Measurements from ENCODE around the gene ERBB4.

Gene ERBB4

GRCh38 chr2:211468877-211469663, 1069.5 kb downstream of the ERBB4 start:
- DNase-seq (ENCODE audit: low spot score), result no peak

GRCh38 chr2:211468217-211468616, 1070.4 kb downstream of the ERBB4 start:
- no peak for DNase-seq (ENCODE audit: low spot score)

- no peak for DNase-seq (ENCODE audit: low spot score)
Observed at GRCh38 chr2:211463397-211463796, 1075.2 kb downstream of the ERBB4 start.

GRCh38 chr2:211458974-211459373, 1079.6 kb downstream of the ERBB4 start:
- DNase-seq (ENCODE audit: low spot score), result no peak

GRCh38 chr2:211457325-211457724, 1081.3 kb downstream of the ERBB4 start:
- no peak for DNase-seq (ENCODE audit: low spot score)

- DNase-seq (ENCODE audit: low spot score), result peak; percentile 61
Observed at GRCh38 chr2:211455216-211455841, 1083.3 kb downstream of the ERBB4 start.

GRCh38 chr2:211454679-211455078, 1083.9 kb downstream of the ERBB4 start:
- DNase-seq (ENCODE audit: low spot score), result no peak

GRCh38 chr2:211453311-211453887, 1085.2 kb downstream of the ERBB4 start:
- DNase-seq (ENCODE audit: low spot score), result no peak

- no peak for DNase-seq (ENCODE audit: low spot score)
Observed at GRCh38 chr2:211451642-211452041, 1087.0 kb downstream of the ERBB4 start.

- no peak for DNase-seq (ENCODE audit: low spot score)
Observed at GRCh38 chr2:211449819-211450218, 1088.8 kb downstream of the ERBB4 start.

GRCh38 chr2:211447548-211447947, 1091.1 kb downstream of the ERBB4 start:
- no peak for DNase-seq (ENCODE audit: low spot score)

- no peak for DNase-seq (ENCODE audit: low spot score)
Observed at GRCh38 chr2:211440107-211440506, 1098.5 kb downstream of the ERBB4 start.

- DNase-seq (ENCODE audit: low spot score), result no peak
Observed at GRCh38 chr2:211439011-211439410, 1099.6 kb downstream of the ERBB4 start.

- no peak for DNase-seq (ENCODE audit: low spot score)
Observed at GRCh38 chr2:211437396-211437795, 1101.2 kb downstream of the ERBB4 start.

- DNase-seq (ENCODE audit: low spot score), result no peak
Observed at GRCh38 chr2:211436182-211436581, 1102.4 kb downstream of the ERBB4 start.

GRCh38 chr2:211435331-211435730, 1103.3 kb downstream of the ERBB4 start:
- DNase-seq (ENCODE audit: low spot score), result no peak

GRCh38 chr2:211434773-211435172, 1103.8 kb downstream of the ERBB4 start:
- DNase-seq (ENCODE audit: low spot score), result no peak

- DNase-seq (ENCODE audit: low spot score), result no peak
Observed at GRCh38 chr2:211429256-211429920, 1109.2 kb downstream of the ERBB4 start.

GRCh38 chr2:211426240-211426639, 1112.4 kb downstream of the ERBB4 start:
- no peak for DNase-seq (ENCODE audit: low spot score)

- DNase-seq (ENCODE audit: low spot score), result no peak
Observed at GRCh38 chr2:211423018-211423417, 1115.6 kb downstream of the ERBB4 start.

- no peak for DNase-seq (ENCODE audit: low spot score)
Observed at GRCh38 chr2:211417544-211417943, 1121.1 kb downstream of the ERBB4 start.

- DNase-seq (ENCODE audit: low spot score), result no peak
Observed at GRCh38 chr2:211416373-211416772, 1122.2 kb downstream of the ERBB4 start.

- no peak for DNase-seq (ENCODE audit: low spot score)
Observed at GRCh38 chr2:211413746-211414145, 1124.9 kb downstream of the ERBB4 start.
